Measurements from ENCODE around the gene PHLDA1. TPM values are rescaled to one million over a fixed set of nuclear protein-coding genes. Genes with fewer than 3 reads are reported as not detected.
A peak's percentile ranks its signal among the peaks of the same experiment; 100 is the strongest.

The PHLDA1 gene
- total and polyA plus RNA-seq, 4 donors, result 2.8 to 11.5 (median 5.7) TPM

DNA sequence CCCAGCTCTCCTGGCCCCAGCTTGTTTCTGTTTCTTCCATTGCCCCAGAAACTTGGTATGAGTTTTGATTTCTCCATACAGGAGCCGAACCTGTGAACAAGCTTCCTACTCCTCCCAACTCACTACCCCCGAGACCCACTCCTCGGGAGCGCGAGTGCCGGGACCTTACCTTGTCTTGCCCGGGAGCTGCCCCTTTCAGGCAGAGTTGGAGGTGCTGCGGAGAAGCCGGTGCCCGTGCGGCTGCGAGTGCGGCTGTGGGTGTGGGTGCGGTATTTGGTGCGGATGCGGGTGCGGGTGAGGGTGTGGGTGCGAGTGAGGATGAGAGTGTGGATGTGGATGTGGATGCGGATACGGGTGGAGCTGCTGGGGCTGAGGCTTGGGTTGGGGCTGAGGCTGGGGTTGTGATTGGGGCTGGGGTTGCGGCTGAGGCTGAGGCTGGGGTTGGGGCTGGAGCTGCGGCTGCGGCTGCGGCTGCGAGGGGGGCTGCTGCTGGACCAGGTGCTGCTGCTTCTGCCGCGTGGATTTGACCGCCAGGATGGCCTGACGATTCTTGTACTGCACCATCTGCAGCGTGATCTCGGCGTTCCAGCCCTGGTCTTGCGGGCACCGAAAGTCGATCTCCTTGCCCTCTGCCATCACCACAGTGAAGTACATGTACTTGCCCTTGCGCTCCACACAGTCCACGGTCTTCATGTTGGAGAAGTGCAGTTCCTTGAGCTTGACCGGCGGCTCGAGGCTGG is 1.1 kb downstream of the PHLDA1 start:
- peak overlapping the region; percentile 45 to 99 for H3K27ac ChIP-seq (ENCODE audit: low read depth in 1 of 2, low read length in 2 of 2)
- peak overlapping the region; percentile 50 to 86 (median 84) for H3K4me3 ChIP-seq (ENCODE audit: low read depth in 1 of 3, low read length in 3 of 3)

More for the DNA sequence above, 1.1 kb downstream of the PHLDA1 start:
- Histone ChIP-seq H3K27me3 (ENCODE audit: control insufficient read depth in 4 of 4, insufficient read depth in 4 of 4, low read length in 3 of 4) (no peaks in the 10 kb centered on the region), H3K9ac (ENCODE audit: low read depth in 1 of 2, low read length in 2 of 2) (peak overlapping the region; percentile 23 to 89), H3K9me3 (ENCODE audit: control insufficient read depth in 4 of 4, low read length in 3 of 4) (no peaks in the 10 kb centered on the region), H3K4me1 (ENCODE audit: control insufficient read depth in 4 of 4, insufficient read depth in 4 of 4, low read length in 3 of 4) (peaks cover 0 to 8% (median 1%) of the 10 kb centered on the region in 4 donors), H3K36me3 (ENCODE audit: control insufficient read depth in 4 of 4, insufficient read depth in 3 of 4, low read depth in 1 of 4, low read length in 3 of 4) (no peaks in the 10 kb centered on the region)
- TF ChIP-seq NR2F2 (IDR thresholded peaks at IDR 0.05) (no peak), SP1 (IDR thresholded peaks at IDR 0.05) (no peak), RAD21 (IDR thresholded peaks at IDR 0.05) (no peak), ZBTB33 (IDR thresholded peaks at IDR 0.05) (no peak), EGR1 (IDR thresholded peaks at IDR 0.05; ENCODE audit: low read depth in 2 of 2) (no peak), FOXA1 (IDR thresholded peaks at IDR 0.05) (no peak), HNF4A (conservative IDR thresholded peaks at IDR 0.05) (no peak), GABPA (IDR thresholded peaks at IDR 0.05 in 1 of 2, conservative IDR thresholded peaks at IDR 0.05 in 1 of 2) (no peak), YY1 (IDR thresholded peaks at IDR 0.05) (no peak), HNF4G (IDR thresholded peaks at IDR 0.05) (no peak), RXRA (IDR thresholded peaks at IDR 0.05) (no peak), CTCF (IDR thresholded peaks at IDR 0.05; ENCODE audit: low read depth, low read length, missing input control) (no peak), FOXA2 (IDR thresholded peaks at IDR 0.05) (no peak), TAF1 (conservative IDR thresholded peaks at IDR 0.05) (no peak), JUND (IDR thresholded peaks at IDR 0.05) (no peak)
- TF ChIP-seq, protein P1, sequence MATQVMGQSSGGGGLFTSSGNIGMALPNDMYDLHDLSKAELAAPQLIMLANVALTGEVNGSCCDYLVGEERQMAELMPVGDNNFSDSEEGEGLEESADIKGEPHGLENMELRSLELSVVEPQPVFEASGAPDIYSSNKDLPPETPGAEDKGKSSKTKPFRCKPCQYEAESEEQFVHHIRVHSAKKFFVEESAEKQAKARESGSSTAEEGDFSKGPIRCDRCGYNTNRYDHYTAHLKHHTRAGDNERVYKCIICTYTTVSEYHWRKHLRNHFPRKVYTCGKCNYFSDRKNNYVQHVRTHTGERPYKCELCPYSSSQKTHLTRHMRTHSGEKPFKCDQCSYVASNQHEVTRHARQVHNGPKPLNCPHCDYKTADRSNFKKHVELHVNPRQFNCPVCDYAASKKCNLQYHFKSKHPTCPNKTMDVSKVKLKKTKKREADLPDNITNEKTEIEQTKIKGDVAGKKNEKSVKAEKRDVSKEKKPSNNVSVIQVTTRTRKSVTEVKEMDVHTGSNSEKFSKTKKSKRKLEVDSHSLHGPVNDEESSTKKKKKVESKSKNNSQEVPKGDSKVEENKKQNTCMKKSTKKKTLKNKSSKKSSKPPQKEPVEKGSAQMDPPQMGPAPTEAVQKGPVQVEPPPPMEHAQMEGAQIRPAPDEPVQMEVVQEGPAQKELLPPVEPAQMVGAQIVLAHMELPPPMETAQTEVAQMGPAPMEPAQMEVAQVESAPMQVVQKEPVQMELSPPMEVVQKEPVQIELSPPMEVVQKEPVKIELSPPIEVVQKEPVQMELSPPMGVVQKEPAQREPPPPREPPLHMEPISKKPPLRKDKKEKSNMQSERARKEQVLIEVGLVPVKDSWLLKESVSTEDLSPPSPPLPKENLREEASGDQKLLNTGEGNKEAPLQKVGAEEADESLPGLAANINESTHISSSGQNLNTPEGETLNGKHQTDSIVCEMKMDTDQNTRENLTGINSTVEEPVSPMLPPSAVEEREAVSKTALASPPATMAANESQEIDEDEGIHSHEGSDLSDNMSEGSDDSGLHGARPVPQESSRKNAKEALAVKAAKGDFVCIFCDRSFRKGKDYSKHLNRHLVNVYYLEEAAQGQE (IDR thresholded peaks at IDR 0.05), result no peak
- TF ChIP-seq, protein P2, sequence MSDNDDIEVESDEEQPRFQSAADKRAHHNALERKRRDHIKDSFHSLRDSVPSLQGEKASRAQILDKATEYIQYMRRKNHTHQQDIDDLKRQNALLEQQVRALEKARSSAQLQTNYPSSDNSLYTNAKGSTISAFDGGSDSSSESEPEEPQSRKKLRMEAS (IDR thresholded peaks at IDR 0.05), result no peak
- TF ChIP-seq, protein P3, sequence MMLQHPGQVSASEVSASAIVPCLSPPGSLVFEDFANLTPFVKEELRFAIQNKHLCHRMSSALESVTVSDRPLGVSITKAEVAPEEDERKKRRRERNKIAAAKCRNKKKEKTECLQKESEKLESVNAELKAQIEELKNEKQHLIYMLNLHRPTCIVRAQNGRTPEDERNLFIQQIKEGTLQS (IDR thresholded peaks at IDR 0.05), result no peak
- no peak for DNase-seq (ENCODE audit: low spot score)
- WGBS, result under 1% methylated on average over 40 of the region's 40 CpGs

All from liver (tissue), 9 donors.